Psoas muscle (tissue), 8 donors: ENCODE data around the gene UGT2B15. TPM values are rescaled to one million over a fixed set of nuclear protein-coding genes. Genes with fewer than 3 reads are reported as not detected.
"Not testable (repeated sequence)": the region's sequence is repeated elsewhere in the genome, so short reads cannot be mapped to it uniquely, and the experiment has no call there.

Experiments
- ATAC-seq, 4 donors: fragments of 200-7000 bp; cut with Tn5 transposase; one replicate each; pipeline ENCODE4 v1.9.1; 2020; ENCODE audit warnings: moderate library complexity in 3 of 4, mild to moderate bottlenecking in 2 of 4
- DNase-seq, 2 donors: peaks; one replicate each; pipeline ENCODE4 v3.0.0-alpha.2; 2020
- H3K27ac ChIP-seq: fragments of 200-600 bp; one replicate; pipeline ENCODE4 v1.8.0; 2022
- H3K27me3 ChIP-seq, 3 donors: fragments of 200-600 bp in 1 of 3; one replicate each; pipeline versions ENCODE4 v1.6.1 to v1.8.0; 2013 to 2022; ENCODE audit warnings: low read length in 2 of 3, mild to moderate bottlenecking in 2 of 3, moderate library complexity in 1 of 3; ENCODE audit not compliant: insufficient read depth in 3 of 3
- H3K36me3 ChIP-seq, 2 donors: fragments of 200-600 bp in 1 of 2; one replicate each; pipeline versions ENCODE4 v1.6.1 to v1.8.0; 2013 to 2022; ENCODE audit warnings: low read depth in 1 of 2, mild to moderate bottlenecking in 1 of 2, moderate library complexity in 1 of 2; ENCODE audit not compliant: insufficient read depth in 1 of 2
- H3K4me1 ChIP-seq: fragments of 200-600 bp; one replicate; pipeline ENCODE4 v1.8.0; 2022
- H3K4me3 ChIP-seq: fragments of 200-600 bp; one replicate; pipeline ENCODE4 v1.8.0; 2022; ENCODE audit warnings: mild to moderate bottlenecking
- H3K9me3 ChIP-seq: fragments of 200-600 bp; one replicate; pipeline ENCODE4 v1.8.0; 2022
- CTCF ChIP-seq: fragments of 200-600 bp; IDR thresholded peaks from one replicate; pipeline ENCODE4 v1.8.0; 2022; ENCODE audit warnings: antibody characterized with exemption
- WGBS, 3 donors: extraction: QIAGEN DNeasy Blood & Tissue Kit; methylation state at CpG; one replicate each; pipeline versions ENCODE4 v1.1.6 to v1.1.7; 2013; 5-methylcytosine and 5-hydroxymethylcytosine counted together
- intact Hi-C, 2 donors: fragments of 100-400 bp; cut with DNase I; formaldehyde crosslinking; loops; one replicate each; pipeline versions ENCODE4 v1.11.0 to v1.14.2; 2022
- polyA plus RNA-seq, 3 donors: library from polyadenylated mRNA; stranded (reverse); fragments of 200-250 nt; gene quantifications; one replicate each; pipeline ENCODE4 v1.2.3, GENCODE V29; 2013
- total RNA-seq, 4 donors: library from RNA; stranded (reverse); fragmentation: NEBNext Ultra II Directional in 2 of 4; extraction: Animal tissue kit (Norgen Biotek cat#: 25700) in 2 of 4; gene quantifications; one replicate each; pipeline versions ENCODE4 v1.2.1 to v1.2.4, GENCODE V29; 2021 to 2023
- donor health status: healthy with polysubstance abuse.
- donor health status: DM: no; HTN: no; CAD: no; lungs with moderate emphysema.
- donor health status: Bipolar disorder and iron deficiency.
- donor health status: healthy.
- donor health status: DM: yes; HTN: yes; CAD: no.
- donor health status: DM: no; HTN: no; CAD: no.
- donor health status: DM: no; HTN: no; CAD: no.
- donor health status: DM: yes; HTN: yes; CAD: no.

UGT2B15 gene
- total and polyA plus RNA-seq, 7 donors: 0.26 TPM; not detected in 6

- no peaks in the 10 kb centered on the region for H3K9me3 ChIP-seq
- H3K4me3 ChIP-seq: no peak overlapping the region
- ATAC-seq (no peak), DNase-seq (no peak)
- H3K36me3 ChIP-seq: no peaks in the 10 kb centered on the region
- WGBS, 3 donors: 59 to 67% (median 64%) methylated on average over 5 of the region's 5 CpGs
- no peak for TF ChIP-seq CTCF
- intact Hi-C loops: no loop called here
- no peak overlapping the region for H3K27ac ChIP-seq
- H3K27me3 ChIP-seq: no peaks in the 10 kb centered on the region
- no peaks in the 10 kb centered on the region for H3K4me1 ChIP-seq
Observed at GRCh38 chr4:68654946-68655721, 15.3 kb downstream of the UGT2B15 start.

GRCh38 chr4:68651932-68652331 is 18.5 kb downstream of the UGT2B15 start:
- H3K27me3 ChIP-seq: no peaks in the 10 kb centered on the region

GRCh38 chr4:68630371-68630770 is 40.1 kb downstream of the UGT2B15 start:
- Histone ChIP-seq H3K27me3 (no peaks in the 10 kb centered on the region), H3K4me1 (no peaks in the 10 kb centered on the region), H3K4me3 (no peak overlapping the region), H3K27ac (no peak overlapping the region), H3K36me3 (no peaks in the 10 kb centered on the region), H3K9me3 (no peaks in the 10 kb centered on the region)
- intact Hi-C loops: no loop called here
- DNase-seq: no peak
- ATAC-seq: no peak
- no peak for TF ChIP-seq CTCF
- WGBS, 3 donors: 80 to 86% (median 85%) methylated on average over 3 of the region's 3 CpGs

More at GRCh38 chr4:68651932-68652331, 18.5 kb downstream of the UGT2B15 start:
- Histone ChIP-seq H3K9me3 (no peaks in the 10 kb centered on the region), H3K27ac (no peak overlapping the region), H3K4me3 (no peak overlapping the region), H3K36me3 (no peaks in the 10 kb centered on the region), H3K4me1 (no peaks in the 10 kb centered on the region)
- ATAC-seq (no peak), DNase-seq (no peak)
- no peak for TF ChIP-seq CTCF
- intact Hi-C loops: no loop called here
- 68 to 83% (median 72%) methylated on average over 1 of the region's 1 CpG for WGBS, 3 donors

- ATAC-seq, H3K9me3 ChIP-seq, H3K27ac ChIP-seq, H3K36me3 ChIP-seq, intact Hi-C loops, DNase-seq, H3K4me3 ChIP-seq, H3K27me3 ChIP-seq, H3K4me1 ChIP-seq: not testable (repeated sequence)
- WGBS, 3 donors: 78 to 89% methylated on average over 2 of the region's 2 CpGs; no CpG with 5 or more reads in 1 of the 3 donors
Observed at GRCh38 chr4:68622731-68623130, 47.7 kb downstream of the UGT2B15 start.

- H3K4me3 ChIP-seq: no peak overlapping the region
- no peaks in the 10 kb centered on the region for H3K27me3 ChIP-seq
- no peaks in the 10 kb centered on the region for H3K9me3 ChIP-seq
- no peak overlapping the region for H3K27ac ChIP-seq
- intact Hi-C loops: no loop called here
- no peak for ATAC-seq
- TF ChIP-seq CTCF: no peak
- H3K36me3 ChIP-seq: no peaks in the 10 kb centered on the region
- no peak for DNase-seq
- H3K4me1 ChIP-seq: no peaks in the 10 kb centered on the region
Observed at GRCh38 chr4:68617003-68617698, 53.3 kb downstream of the UGT2B15 start.
